GM21526 (cell line): Measurements from ENCODE around the gene SLC6A12.
"Not testable (repeated sequence)": the region's sequence is repeated elsewhere in the genome, so short reads cannot be mapped to it uniquely, and the experiment has no call there.

Experiments
- ATAC-seq: cut with Tn5 transposase; IDR thresholded peaks from one replicate; pipeline ENCODE4 v1.9.1; 2021; ENCODE audit warnings: moderate library complexity; ENCODE audit not compliant: unreplicated experiment, low FRiP score

Gene SLC6A12

DNA sequence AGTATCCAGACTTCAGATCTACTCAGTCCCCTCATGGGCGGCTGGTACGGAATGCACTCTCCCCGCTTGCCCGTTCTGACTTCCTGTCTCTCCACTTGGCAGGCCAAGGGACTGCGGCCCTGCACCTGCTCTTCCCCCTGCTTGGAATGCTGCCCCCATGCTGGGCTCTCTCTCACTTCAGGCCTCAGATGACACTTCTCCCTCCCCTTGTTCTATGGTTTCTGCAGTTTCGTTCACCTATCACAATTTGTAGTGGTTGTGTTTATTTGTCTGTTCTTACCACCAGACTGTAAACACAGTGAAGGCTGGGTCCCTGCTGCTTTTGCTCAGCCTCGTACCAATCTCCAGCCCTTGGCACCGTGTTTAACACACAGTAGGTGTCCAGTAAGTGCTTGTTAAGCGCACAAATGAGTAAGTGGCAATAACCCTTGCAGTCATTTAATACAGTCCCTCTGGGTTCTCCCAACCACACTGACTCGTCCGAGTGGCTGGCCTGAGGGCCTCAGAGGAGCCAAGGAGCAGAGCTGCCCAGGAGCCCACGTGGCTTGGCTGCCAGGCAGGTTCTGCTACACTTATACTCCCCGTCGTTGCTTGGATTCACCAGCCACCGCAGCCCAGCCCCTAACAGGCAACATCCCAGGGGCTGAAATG, 11.8 kb downstream of the SLC6A12 start:
- ATAC-seq = no peak

DNA sequence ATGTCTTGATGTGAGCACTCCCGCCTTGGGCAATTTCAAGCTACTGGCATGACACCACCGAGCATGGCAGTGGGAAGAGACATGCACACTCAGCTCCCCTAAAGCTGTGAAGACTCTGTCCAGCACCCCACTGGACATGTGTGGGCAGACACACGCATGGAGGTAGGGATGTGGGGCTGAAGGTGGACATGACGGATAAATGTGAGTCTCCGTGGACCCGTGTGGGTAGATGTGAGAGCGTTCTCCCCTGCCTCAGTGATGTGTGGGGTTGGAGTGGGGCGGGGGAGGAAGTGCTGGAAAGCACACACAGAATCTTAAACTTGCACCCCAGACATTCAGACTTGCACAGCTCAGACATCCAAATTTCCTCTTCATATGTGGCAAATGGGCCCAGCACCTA, 12.6 kb downstream of the SLC6A12 start:
- ATAC-seq = no peak

DNA sequence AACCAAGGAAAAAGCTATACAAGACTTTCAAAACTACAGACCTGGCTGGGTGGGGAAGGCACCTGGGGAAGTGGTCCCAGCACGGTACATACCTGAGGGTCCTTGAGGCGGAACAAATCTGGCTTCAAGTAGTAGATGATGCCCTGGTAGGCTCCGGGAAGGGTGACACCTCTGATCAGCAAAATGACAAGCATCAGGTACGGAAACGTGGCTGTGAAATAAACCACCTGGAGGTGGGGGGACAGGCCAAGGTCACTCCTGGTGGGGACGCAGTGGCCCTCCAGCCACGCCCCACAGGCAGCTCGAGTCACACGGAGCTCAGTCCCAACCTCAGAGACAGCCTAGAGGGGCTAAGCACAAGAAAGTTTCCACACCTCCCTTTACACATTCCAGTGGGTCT, 15.3 kb downstream of the SLC6A12 start:
- no peak for ATAC-seq

DNA sequence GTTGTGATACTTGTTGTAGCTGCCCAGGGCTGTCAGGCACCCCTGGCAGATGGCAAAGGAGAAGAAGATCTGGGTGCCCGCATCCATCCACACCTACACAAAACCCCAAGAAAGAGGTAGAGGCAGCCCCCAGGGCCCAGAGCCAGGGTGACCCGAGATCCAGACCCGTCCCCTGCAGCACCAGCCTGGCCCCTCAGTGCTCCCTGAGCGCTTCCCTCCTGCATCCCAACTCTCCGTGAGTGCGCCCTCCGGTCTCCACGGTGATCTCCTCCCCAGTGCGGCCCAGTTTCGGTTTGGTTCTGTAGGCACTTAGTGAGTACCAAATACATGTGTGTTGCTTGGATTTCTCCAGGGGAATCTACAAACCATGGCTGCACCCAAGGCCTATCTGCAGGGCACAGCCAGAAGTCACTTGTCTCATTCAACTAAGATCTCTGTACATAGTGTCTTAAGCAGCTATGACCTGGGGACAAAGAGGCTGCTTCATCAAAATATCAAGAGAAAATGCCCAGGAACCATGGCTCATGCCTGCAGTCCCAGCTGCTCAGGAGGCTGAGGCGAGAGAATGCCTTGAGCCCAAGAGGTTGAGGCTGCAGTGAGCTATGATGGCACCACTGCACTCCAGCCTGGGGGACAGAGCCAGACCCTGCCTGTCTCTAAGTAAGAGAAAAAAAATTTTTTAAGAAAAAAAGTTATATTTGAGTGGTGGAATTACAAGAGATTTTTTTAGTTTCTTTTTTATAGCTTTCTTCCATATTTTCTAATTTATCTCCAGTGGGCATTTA, 15.9 kb downstream of the SLC6A12 start:
- ATAC-seq = no peak

DNA sequence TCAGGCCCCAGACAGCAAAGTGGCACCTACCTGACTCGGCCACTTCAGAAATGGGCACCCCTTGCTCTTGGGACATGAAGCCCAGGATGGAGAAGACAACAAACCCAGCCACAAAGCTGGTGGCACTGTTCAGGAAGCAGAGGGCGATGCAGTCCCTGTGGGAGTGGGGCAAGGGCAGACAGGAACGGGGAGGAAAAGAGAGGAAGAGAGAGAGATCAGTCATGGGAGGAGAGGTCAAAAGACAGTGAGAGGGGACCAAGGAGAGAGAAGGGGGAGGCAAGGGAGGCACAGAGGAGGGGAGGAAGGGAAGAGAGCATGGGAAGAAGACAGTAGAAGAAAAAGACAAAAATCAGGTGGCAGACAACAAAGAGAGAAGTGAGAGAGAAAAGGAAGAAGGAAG, 16.6 kb downstream of the SLC6A12 start:
- no peak for ATAC-seq

DNA sequence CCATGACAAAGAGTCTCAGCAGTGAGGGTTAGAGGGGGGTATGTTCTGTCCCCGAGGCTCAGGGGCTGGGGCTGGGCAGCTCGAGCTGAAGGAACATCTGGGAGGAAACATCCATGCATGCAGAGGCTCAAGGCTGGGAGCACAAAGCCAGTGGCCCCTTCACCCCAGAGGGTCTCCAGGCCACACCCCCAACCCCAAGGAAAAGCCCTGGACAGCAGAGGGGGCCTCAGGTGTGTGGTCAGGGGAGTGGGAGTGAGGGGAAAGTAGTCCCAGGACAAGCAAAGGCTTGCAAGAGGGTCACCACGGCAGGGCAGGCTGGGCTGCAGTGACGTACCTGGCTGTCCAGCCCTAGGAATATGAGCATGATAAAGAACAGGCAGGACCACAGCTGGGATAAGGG, 17.5 kb downstream of the SLC6A12 start:
- ATAC-seq = no peak

DNA sequence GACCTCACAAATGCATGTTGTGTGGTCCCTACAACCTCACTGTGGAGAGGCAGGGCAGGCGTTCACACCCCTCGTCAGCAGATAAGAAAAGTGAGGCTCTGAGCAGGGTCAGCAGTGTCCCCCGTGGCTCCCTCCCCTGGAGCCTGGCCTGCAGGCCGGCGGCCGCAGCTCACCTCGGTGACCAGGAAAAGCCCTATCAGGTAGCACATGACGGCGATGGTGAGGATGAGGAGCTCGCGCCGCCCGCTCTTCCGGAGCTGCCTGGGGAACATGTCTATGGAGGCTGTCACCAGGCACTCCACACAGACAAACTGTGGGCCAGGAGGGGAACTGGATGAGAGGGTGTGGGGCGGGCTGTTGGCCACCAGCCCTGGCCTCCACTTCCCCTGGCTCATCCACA, 18.0 kb downstream of the SLC6A12 start:
- ATAC-seq = no peak

DNA sequence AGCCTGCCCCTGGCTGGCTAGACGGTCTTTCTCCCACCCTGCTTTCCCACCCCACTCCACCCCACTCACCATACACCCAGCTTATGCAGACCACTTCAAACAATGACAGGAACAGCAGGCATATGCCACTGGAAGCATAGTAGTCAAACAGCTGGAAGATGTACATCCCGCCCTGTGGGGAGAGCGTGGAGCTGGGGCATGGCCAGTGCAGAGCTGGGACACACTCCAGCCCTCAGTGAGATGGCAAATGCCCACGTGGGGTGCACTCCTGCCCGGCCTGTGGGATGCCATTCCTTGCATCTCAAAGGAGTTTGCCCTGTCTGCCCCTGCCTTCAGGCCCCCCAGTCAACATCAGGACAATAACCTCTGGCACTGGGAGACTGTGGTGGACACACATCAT, 18.8 kb downstream of the SLC6A12 start:
- no peak for ATAC-seq

DNA sequence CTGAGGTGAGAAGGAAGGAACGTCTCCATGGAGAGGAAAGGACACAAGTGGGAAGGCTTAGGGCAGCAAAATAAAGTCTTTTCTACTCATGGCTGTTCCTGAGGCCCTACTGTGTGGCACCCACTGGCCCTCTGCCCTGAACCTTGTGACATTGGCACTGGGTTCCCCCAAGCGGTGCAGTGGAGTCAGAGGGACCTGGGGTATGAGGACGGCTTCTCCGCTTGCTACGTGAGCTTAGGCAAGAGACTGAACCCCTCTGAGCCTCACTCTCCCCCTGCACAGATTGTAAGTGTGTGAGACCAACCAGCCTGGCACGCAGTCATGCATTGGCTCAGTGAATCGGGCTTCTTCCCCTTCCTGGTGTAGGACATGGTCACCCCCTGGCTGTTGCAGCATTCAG, 19.7 kb downstream of the SLC6A12 start:
- no peak for ATAC-seq

DNA sequence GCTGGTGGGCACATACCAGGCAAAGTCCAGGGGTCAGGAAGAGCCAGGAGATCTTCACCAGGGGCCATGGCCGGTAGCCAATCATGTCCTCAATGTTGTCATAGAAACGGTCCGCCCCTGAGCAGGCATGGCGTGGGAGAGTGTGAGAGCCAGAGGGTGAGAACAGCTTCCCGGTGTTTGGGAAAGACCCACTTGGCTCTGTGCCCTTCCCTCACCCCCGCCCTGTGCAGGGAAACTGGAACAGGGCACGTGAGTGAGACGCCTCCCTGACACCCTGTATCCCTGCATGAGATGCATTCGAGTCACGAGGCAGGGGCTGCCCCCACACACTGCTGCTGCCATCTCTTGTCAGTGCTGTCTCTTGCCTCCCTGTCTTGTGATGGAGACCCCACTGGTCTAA, 20.7 kb downstream of the SLC6A12 start:
- ATAC-seq = no peak

DNA sequence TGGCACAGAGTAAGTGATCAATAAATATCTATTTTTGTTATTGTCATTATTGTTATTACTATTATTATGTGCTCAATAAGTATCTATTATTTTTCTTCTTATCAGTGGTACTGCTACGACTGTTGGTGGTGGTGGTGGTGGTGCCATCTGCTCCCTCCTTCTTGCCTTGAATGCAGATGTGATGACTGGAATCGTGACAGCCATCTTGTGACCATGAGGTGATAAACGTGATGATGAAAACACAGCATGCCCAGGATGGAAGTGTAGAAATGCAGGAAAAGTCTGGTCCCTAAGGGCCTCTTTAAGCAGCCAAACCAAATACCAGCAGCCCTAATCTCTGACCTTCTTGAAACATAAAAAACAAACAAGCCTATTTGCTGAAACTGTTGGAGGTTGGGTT, 22.4 kb downstream of the SLC6A12 start:
- ATAC-seq = no peak

DNA sequence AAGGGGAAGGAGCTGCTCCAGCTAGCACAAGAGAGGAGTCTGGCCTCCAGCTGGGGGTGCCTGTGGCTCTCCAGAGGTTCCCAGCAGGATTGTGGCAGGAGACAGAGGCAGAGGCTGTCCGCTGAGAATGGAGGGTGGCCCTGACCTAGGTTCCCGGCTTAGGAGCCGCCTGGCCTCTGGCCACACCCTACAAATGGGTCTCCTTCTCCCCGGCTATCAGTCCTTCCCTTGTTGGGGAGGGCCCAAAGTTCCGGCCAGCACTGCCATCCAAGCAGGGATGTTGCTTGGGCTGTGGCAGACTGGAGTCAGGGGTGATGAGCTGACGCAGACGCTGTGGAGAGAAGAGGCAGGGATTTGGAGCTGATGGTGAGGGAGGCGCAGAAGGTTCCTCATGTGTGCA, 23.1 kb downstream of the SLC6A12 start:
- no peak for ATAC-seq

DNA sequence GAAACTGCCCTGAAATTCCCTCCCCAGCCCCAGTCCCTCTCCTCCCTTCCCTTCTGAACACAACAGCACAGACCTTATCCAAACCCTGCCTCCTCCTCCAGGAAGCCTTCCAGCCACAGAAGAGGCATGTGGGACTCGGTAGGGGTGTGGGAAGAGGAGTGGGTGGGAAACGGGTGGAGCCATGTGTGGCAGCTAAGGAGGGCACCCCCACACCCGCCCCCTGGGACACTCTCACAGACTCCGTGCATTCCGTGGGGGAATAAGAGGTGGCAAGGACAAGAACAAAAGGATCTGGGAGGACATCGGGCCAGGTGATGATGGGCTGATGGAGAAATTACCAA, 24.4 kb downstream of the SLC6A12 start:
- ATAC-seq = no peak

DNA sequence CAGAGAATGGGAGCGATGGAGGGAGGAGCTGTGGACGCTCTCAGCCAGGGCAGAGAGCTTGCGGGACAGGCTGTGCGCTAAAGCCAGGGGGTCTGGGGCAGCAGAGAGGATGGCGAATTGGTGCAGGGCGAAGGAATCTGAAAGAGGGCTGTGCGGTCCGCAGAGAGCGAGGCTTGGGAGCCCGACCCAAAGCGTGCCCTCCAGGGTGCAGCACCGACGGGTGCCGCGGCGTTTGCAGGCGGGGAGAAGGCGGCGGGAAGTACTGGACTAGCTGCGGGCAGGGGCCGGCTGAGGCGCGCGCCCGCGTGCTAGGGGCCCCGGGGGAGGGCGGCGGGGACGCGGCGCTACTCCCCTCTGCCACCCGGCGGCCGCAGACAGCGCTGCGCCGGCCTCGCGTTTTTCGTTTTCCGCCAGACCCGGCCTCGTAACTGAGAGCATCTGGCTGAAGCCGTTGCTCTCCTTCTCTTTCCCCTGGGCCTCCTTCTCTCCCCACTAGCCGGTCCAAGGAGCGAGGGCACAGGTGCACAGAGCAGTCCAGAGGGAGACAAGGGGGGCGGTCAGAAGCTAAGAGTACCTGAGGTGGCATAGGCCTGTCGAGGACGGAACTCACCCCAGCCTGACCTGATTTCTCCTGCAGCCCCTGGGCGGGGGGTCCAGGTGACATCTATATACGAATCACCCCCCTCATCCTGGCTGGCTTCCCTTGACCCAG, 24.9 kb downstream of the SLC6A12 start:
- no peak for ATAC-seq

DNA sequence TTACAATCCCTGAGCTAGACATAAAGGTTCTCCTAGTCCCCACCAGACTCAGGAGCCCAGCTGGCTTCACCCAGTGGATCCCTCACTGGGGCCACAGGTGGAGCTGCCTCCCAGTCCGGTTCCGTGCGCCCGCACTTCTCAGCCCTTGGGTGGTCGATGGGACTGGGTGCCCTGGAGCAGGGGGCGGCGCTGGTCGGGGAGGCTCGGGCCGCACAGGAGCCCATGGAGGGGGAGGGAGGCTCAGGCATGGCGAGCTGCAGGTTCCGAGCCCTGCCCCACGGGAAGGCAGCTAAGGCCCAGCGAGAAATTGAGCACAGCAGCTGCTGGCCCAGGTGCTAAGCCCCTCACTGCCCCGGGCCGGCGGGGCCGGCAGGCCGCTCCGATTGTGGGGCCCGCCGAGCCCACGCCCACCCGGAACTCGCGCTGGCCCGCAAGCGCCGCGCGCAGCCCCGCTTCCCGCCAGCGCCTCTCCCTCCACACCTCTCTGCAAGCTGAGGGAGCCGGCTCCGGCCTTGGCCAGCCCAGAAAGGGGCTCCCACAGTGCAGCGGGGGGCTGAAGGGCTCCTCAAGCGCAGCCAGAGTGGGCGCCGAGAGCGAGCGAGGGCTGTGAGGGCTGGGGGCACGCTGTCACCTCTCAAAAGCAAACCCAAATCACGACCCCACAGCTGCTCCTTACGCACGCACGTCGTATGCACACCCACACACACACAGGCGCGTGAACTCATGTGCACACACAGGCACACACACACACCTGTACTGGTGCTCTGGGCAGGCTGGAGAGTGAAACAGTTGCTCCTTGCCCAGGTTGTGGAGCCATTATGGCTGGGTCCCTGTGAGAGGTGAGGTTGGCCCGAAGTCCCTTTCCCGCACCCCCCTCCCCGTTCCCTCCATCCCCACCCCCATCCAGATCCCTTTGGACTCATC, 25.7 kb downstream of the SLC6A12 start:
- not testable (repeated sequence) for ATAC-seq

DNA sequence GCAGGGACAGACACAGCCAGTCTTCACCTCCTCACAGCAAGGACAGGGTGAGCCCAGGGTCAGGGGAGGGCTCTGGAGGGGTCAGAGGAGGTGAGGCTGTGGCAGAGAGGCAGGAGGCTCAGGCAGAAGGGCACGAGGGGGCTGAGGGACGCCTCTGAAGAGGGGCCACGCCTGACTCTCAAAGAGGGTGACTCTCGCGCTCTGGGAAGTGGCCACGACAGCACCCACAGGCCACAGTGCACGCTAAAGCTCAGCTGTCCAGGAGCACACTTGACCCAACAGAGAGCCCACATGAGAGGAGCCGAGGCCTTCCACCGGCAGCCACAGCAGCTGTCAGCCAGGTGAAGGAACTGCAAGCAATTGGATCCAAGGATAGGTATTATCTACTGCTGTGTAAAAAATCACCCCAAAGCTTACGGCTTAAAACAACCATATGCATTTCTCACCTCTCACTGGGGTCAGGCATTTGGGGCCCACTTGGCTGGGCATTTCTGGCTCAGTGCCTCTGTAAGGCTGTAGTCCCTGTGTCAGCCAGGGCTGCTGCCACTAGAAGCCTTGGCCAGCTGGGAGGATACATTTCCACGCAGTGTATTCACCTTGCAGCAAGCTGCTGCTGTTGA, 27.8 kb downstream of the SLC6A12 start:
- no peak for ATAC-seq

DNA sequence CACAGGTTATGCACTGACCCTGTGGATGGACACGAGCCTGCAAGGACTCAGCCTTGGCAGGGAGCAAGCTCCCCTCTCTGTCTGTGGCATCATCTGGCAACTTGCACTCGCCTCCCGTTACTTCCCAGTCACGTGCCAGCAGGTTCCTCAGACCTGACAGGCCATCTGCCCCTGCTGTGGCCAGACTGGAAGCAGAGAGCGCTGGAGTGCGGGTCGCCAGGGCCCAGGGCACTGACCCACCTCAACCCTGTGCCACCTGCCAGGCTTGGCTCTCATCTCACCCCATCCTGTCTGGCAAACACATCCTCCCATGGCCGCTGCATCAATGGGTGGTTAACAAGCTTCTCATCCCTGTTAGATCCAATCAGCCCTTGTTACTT, 28.4 kb downstream of the SLC6A12 start:
- ATAC-seq = no peak

DNA sequence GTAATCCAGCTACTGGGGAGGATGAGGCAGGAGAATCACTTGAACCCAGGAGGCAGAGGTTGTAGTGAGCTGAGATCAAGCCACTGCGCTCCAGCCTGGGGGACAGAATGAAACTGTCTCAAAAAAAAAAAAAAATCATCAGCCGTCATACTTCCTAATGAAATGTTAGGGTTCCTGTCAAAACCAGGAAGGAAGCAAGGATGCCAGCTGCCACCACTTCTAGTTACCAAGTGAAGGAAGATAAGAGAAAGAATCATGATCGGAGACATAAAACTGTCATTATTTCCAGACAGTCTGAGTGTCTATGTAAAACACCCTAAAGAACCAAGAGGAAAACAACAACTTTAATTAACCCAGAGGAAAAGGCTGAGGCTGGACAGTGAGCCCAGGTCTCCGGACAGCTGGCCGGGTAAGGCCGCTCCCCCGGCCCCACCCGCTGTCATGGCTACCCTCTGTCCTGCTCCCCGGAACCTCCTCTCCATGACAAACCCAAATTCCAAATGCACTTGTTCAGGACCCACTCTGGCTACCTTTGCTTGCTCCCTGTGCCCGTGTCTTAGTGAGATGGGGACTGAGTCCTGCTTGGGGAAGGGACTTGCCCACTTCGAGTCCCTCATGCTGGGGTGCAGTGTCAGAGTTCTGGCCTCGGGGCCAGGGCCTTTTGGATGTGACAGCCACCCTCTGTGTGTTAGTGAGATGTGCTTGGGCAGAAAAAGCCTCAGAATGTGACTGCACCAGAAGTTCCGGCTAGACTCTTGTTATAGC, 29.0 kb downstream of the SLC6A12 start:
- ATAC-seq = no peak

DNA sequence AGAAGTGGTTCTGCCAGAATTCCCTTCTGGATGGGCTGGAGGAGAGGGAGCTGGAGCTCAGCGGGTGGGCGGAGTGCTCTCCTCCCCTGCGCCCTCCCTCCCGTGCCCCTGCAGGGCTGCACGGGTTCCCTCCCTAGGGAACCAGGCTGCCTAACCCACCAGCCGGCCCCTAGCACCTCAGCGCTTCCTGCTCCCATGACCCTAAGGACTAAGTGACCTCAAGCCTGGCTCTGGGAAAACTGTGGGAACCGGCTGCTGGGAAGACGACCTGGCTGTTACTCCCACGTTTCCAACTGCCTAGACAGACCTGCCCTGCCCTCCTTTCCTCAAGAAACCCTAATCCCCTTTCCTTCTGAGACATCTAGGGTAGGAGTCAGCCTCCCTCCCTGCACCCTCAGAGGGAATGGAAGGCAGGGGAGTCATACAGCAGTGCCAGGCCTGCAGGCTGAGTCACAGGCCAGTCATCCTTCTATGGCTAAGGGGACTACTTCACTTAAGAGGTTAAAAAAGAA, 31.5 kb downstream of the SLC6A12 start:
- ATAC-seq = no peak
